ENCODE measurements around the gene TUBB6.
A peak's percentile ranks its signal among the peaks of the same experiment; 100 is the strongest.

TUBB6 gene

DNA sequence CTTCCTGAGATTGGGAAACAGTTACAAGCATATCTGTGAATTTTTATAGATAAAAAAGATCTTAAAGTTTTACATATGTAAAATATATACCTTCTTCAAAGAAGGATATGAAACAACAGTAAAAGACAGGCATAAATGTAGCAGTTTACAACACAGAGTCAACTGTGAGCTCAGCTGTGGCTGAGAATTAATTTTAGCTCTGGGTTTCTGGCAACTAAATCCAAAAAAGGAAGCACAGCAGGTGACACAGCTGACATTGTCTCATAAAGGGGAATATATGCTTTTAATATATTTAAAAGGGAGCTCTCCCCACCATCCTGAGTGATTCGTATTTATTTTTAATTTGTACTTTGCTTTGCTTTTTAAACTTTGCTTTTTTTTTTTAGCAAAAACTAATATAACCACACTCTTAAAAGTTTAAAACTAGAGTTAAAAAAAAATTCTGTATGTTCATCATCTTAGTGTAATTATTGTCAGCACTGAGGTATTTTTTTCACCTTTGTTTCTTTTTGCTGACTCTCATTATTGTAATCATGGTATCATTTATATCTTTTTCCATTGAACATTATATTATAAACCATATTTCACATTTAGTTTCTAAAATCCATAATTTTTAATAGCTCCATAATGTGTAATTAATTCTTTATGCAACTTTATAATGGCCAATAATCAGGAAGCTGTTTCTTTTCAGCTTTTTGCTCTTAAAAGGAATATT lies 6.7 kb downstream of the TUBB6 start:
- DNase-seq (ENCODE audit: low spot score): no peak

DNA sequence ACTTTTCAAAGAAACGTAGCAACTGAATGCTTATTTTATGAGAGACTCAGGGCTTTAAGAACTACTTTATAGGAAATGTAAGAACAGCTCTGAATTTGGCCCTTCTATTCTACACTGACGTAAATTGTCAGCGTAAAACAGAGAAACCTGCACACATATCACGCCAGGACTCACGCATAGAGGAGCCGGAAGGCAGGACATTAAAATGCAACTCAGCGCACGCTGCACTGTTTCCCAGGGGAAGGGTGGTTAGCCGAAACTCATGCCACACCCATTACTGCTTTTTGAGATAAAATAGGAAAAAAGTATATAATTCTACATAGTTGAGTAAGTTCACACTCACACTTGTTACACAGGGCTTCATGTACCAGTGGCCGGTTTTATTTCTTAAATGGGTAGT lies 7.4 kb downstream of the TUBB6 start:
- DNase-seq (ENCODE audit: low spot score): no peak

GRCh38 chr18:12315911-12316310 lies 7.9 kb downstream of the TUBB6 start:
- no peak for DNase-seq (ENCODE audit: low spot score)

GRCh38 chr18:12317664-12318333 lies 9.8 kb downstream of the TUBB6 start:
- no peak for DNase-seq (ENCODE audit: low spot score)

GRCh38 chr18:12318334-12318697 lies 10.3 kb downstream of the TUBB6 start:
- DNase-seq (ENCODE audit: low spot score): no peak

GRCh38 chr18:12318857-12319256 lies 10.8 kb downstream of the TUBB6 start:
- DNase-seq (ENCODE audit: low spot score): no peak

GRCh38 chr18:12321333-12321732 lies 13.3 kb downstream of the TUBB6 start:
- DNase-seq (ENCODE audit: low spot score): no peak

DNA sequence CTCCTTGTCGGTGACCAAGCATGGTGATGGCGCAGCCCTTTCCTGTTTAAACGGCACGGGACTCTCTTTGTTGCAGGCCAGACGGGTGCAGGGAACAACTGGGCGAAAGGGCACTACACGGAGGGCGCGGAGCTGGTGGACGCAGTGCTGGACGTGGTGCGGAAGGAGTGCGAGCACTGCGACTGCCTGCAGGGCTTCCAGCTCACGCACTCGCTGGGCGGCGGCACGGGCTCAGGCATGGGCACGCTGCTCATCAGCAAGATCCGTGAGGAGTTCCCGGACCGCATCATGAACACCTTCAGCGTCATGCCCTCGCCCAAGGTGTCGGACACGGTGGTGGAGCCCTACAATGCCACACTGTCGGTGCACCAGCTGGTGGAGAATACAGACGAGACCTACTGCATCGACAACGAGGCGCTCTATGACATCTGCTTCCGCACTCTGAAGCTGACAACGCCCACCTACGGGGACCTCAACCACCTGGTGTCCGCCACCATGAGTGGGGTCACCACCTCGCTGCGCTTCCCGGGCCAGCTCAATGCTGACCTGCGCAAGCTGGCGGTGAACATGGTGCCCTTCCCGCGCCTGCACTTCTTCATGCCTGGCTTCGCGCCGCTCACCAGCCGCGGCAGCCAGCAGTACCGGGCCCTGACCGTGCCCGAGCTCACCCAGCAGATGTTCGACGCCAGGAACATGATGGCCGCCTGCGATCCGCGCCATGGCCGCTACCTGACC lies 17.1 kb downstream of the TUBB6 start:
- DNase-seq (ENCODE audit: low spot score): no peak

DNA sequence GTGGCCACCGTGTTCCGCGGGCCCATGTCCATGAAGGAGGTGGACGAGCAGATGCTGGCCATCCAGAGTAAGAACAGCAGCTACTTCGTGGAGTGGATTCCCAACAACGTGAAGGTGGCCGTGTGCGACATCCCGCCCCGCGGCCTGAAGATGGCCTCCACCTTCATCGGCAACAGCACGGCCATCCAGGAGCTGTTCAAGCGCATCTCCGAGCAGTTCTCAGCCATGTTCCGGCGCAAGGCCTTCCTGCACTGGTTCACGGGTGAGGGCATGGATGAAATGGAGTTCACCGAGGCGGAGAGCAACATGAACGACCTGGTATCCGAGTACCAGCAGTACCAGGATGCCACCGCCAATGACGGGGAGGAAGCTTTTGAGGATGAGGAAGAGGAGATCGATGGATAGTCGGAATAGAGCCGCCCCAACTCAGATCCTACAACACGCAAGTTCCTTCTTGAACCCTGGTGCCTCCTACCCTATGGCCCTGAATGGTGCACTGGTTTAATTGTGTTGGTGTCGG lies 17.7 kb downstream of the TUBB6 start:
- no peak for DNase-seq (ENCODE audit: low spot score)

GRCh38 chr18:12326711-12327460 lies 18.8 kb downstream of the TUBB6 start:
- no peak for DNase-seq (ENCODE audit: low spot score)

DNA sequence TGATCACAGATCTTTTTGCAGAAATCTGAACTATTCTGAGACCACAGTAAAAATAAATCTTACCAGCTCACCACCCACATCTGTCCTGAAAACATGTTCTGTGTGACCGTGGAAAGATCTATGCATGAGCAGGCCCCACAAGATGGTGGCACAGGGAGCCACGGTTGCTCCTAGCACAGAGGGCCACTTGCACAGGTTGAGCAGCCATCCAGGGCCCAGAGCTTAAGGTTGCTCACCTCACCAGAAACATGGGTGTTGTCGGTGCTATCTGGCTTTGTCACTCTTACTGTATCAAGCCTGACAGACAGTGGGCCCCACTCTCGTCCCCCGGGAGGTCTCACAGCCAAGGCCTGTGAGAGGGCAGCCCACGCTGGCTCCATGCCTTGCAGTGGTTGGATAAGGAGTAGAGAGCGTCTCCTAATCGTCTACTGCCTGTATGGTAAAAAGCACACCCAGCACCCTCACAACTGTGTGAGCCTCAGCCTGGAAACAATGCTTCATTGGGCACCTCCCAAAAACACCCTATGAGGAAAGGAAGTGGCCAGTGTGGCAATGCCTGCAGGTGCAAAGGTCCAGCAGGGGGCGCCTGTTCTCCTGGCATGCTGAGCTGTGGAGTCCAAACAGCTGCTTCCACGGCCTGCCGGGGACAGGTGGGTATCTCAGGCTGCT lies 19.6 kb downstream of the TUBB6 start:
- DNase-seq (ENCODE audit: low spot score): peak; percentile 65

- DNase-seq (ENCODE audit: low spot score): no peak
These were observed 20.3 kb downstream of the TUBB6 start for GRCh38 chr18:12328179-12328823.

DNA sequence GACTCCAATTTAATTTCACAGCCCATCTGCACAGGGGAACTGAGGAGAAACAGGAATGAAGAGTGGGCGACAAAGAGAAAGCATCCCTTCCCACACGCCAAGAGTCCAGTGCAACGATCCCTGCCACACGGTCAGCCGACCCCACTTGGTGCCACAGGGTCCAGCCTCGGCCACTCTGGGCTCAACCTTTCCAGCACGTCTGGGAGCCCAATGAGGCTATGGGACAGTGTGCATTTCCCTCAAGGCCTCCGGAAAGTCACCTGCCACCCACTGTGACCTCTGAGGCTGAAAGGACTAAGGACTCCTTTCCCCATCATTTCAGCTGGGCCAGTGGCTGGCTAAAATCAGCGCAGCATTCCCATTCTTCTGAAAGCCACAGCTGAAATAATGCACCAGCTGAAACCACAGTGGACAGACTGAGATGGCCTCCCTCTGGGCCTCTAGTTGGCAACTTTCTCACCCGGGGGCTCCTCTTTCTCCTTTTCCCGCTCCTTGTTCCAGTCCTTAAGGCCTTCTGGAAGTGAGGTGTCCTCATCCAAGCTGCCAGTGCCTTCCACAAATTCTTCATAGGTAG lies 21.2 kb downstream of the TUBB6 start:
- DNase-seq (ENCODE audit: low spot score): no peak

GRCh38 chr18:12330766-12331165 lies 22.7 kb downstream of the TUBB6 start:
- no peak for DNase-seq (ENCODE audit: low spot score)

DNA sequence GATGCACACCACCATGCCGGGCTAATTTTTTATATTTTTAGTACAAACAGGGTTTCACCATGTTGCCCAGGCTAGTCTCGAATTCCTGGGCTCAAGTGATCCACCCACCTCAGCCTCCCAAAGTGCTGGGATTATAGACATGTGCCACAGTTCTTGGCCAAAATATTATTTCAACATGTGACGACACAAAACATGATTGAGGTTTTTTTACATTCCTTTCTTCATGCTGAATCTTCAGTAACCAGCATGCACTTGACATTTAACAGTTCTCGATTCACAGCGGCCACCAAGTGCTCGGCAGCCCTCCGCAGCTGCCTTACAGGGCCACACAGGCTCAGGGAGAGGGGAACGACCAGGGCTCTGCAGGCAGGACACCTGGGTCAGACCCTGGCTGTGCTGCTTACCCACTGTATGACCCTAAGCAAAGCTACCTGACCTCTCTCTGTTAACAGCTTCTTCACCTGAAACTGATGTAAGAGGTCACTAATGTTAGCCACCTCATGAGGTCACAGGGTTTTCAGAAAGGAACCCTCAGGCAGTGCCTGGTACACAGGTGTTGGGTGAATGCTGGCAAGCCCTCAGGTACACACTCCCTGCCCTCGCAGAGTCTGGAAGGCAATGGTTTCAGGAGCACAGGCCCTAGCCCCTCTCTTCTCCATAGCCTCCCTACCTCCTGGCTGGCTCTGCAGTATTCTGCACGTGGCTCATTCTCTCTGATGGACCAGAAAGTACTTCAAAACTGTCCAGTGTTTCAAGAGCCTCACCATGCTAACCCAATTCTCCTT lies 25.7 kb downstream of the TUBB6 start:
- DNase-seq (ENCODE audit: low spot score): no peak

GRCh38 chr18:12334366-12334808 lies 26.3 kb downstream of the TUBB6 start:
- DNase-seq (ENCODE audit: low spot score): no peak

- no peak for DNase-seq (ENCODE audit: low spot score)
These were observed 26.8 kb downstream of the TUBB6 start for GRCh38 chr18:12334863-12335262.

GRCh38 chr18:12335503-12335902 lies 27.5 kb downstream of the TUBB6 start:
- DNase-seq (ENCODE audit: low spot score): no peak

DNA sequence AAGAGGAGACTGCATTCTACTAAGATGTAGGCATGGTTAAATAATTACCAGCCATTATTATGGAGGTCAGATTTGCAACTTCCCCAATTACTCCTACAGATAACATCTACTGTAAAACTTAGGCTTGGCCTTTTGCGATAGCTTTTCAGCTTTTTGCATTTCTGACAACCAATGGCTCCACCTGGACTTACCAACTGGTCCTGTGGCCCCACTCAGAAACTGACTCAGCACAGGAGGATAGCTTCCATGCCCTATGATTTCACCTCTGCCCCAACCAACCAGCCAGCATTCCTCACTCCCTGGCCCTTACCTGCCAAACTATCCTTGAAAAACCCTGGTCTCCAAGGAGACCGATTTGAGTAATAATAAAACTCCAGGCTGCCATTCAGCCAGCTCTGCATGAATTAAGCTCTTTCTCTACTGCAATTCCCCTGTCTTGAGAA lies 28.2 kb downstream of the TUBB6 start:
- no peak for DNase-seq (ENCODE audit: low spot score)

DNA sequence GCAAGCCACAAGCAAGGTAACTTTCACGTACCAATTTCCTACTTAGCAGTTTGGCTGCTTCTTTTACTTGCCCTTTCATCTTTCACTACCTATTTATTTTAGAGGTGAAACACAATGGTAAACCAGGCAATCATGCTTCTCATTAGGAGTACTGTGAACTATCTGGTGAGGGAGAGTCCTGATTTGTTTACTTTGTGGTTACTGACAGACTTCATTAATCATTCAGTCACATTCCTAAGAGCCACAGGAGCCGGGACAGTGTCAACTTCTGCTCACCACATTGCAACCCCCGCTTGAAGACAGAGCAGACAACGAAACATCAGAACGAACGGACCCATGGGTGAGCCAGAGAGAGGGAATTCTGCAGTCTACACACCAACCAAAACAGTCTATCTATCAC lies 28.8 kb downstream of the TUBB6 start:
- no peak for DNase-seq (ENCODE audit: low spot score)
